Ovary (tissue), 3 donors: ENCODE data around the gene PTPRK.

Experiments used
- POLR2A ChIP-seq: fragments of 450-650 bp; IDR thresholded peaks from one replicate; pipeline ENCODE4 v1.6.1; 2017; ENCODE audit warnings: antibody characterized with exemption, mild to moderate bottlenecking, moderate library complexity
- TF ChIP-seq, protein P1 (sequence below), 3 donors: fragments of 450-650 bp in 2 of 3; fragments of 200-600 bp in 1 of 3; IDR thresholded peaks; one replicate each; pipeline versions ENCODE4 v1.5.1 to v1.8.0; 2016 to 2022; ENCODE audit warnings: antibody characterized with exemption in 3 of 3, mild to moderate bottlenecking in 1 of 3
- donor health status: DM: no; HTN: no; CAD: no.

DNA sequence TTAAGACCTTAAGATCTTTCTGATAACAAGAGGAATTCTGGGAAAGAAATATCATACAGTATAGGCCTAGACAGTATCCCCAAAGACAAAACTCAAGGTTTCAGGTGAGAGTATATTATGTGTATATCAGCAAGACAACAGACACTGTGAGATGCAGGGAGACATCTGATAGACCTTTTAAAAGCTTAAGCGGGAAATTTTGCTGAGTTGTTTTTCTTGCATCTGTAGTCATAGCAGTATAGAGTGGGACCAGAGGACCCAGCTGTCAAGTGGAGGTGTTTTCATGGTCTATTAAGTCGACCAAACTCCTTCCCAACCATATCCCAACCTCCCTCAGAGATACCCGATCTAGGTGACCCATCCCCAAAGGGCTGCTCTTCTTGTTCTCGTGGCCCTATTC lies 521.4 kb downstream of the PTPRK start:
- TF ChIP-seq, protein P1, sequence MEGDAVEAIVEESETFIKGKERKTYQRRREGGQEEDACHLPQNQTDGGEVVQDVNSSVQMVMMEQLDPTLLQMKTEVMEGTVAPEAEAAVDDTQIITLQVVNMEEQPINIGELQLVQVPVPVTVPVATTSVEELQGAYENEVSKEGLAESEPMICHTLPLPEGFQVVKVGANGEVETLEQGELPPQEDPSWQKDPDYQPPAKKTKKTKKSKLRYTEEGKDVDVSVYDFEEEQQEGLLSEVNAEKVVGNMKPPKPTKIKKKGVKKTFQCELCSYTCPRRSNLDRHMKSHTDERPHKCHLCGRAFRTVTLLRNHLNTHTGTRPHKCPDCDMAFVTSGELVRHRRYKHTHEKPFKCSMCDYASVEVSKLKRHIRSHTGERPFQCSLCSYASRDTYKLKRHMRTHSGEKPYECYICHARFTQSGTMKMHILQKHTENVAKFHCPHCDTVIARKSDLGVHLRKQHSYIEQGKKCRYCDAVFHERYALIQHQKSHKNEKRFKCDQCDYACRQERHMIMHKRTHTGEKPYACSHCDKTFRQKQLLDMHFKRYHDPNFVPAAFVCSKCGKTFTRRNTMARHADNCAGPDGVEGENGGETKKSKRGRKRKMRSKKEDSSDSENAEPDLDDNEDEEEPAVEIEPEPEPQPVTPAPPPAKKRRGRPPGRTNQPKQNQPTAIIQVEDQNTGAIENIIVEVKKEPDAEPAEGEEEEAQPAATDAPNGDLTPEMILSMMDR (IDR thresholded peaks at IDR 0.05), result no peak
- TF ChIP-seq POLR2A, result no peak
